MM.1S (cell line): ENCODE results near the gene GRWD1.

ENCODE experiments used
- EZH2 ChIP-seq: fragments of 300-600 bp; sonication (generic); optimal IDR thresholded peaks from 2 replicates; pipeline ENCODE3; 2017; ENCODE audit warnings: low read depth, mild to moderate bottlenecking, antibody characterized with exemption, low read length, mixed read lengths
- TF ChIP-seq, protein P1 (sequence below): fragments of 300-600 bp; sonication (generic); IDR thresholded peaks from 2 replicates; pipeline ENCODE4 v1.5.1; 2016; ENCODE audit warnings: antibody characterized with exemption, low read length, mixed read lengths

DNA sequence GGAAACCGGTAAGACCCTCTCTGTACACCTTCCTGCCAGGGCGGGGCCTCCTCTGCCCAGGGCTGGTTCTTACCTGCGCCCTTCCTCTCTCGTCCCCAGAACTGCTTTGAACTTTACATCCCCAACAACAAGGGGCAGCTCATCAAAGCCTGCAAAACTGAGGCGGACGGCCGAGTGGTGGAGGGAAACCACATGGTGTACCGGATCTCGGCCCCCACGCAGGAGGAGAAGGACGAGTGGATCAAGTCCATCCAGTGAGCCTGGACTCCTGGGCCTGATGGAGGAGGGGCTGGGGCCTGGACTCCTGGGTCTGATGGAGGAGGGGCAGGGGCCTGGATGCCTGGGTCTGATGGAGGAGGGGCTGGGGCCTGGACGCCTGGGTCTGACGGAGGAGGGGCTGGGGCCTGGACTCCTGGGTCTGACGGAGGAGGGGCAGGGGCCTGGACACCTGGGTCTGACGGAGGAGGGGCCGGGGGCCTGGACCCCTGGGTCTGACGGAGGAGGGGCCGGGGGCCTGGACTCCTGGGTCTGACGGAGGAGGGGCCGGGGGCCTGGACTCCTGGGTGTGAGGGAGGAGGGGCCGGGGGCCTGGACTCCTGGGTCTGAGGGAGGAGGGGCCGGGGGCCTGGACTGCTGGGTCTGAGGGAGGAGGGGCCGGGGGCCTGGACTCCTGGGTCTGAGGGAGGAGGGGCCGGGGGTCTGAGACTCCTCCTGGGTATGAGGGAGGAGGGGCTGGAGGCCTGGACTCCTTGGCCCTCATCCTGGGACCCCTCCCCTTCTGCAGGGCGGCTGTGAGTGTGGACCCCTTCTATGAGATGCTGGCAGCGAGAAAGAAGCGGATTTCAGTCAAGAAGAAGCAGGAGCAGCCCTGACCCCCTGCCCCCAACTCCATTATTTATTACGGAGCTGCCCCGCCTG is 32.8 kb downstream of the GRWD1 start:
- no peak for TF ChIP-seq EZH2
- TF ChIP-seq, protein P1, sequence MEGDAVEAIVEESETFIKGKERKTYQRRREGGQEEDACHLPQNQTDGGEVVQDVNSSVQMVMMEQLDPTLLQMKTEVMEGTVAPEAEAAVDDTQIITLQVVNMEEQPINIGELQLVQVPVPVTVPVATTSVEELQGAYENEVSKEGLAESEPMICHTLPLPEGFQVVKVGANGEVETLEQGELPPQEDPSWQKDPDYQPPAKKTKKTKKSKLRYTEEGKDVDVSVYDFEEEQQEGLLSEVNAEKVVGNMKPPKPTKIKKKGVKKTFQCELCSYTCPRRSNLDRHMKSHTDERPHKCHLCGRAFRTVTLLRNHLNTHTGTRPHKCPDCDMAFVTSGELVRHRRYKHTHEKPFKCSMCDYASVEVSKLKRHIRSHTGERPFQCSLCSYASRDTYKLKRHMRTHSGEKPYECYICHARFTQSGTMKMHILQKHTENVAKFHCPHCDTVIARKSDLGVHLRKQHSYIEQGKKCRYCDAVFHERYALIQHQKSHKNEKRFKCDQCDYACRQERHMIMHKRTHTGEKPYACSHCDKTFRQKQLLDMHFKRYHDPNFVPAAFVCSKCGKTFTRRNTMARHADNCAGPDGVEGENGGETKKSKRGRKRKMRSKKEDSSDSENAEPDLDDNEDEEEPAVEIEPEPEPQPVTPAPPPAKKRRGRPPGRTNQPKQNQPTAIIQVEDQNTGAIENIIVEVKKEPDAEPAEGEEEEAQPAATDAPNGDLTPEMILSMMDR = no peak
